ENCODE measurements around the gene TMEM53.
"Not testable (repeated sequence)": the region's sequence is repeated elsewhere in the genome, so short reads cannot be mapped to it uniquely, and the experiment has no call there.

The TMEM53 gene

DNA sequence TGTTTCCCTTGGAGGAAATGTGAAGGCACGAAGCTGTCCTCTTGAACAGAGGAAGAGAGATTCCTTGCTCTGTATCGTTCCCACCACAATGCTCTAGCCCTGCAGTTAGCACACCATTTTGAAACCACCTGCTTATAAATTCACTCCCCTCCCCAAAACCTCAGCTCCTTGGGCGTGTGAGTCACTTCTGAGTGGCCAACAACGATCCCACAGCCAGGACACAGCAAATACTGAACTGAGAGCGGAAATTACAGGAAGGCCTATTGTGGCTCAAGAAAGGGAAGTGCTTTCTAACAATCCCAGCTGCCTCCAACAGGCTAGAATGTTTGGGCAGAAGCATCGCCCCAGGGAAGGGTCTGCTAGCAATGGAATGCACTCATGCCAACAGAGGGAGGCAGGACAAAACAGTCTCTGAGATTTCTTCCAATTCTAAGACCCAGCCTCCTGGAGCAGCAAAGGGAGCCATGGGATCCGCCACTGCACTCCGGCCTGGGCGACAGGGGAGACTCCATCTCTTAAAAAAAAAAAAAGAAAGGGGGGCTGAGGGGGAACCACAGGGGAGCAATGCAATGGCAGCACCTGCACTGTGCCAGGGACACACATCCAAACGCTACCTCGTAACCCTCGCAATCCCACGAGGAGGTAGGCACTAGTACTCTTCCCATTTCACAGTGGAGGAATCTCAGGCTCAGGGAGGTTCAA is 1.9 kb downstream of the TMEM53 start:
- DNase-seq, result no peak

DNA sequence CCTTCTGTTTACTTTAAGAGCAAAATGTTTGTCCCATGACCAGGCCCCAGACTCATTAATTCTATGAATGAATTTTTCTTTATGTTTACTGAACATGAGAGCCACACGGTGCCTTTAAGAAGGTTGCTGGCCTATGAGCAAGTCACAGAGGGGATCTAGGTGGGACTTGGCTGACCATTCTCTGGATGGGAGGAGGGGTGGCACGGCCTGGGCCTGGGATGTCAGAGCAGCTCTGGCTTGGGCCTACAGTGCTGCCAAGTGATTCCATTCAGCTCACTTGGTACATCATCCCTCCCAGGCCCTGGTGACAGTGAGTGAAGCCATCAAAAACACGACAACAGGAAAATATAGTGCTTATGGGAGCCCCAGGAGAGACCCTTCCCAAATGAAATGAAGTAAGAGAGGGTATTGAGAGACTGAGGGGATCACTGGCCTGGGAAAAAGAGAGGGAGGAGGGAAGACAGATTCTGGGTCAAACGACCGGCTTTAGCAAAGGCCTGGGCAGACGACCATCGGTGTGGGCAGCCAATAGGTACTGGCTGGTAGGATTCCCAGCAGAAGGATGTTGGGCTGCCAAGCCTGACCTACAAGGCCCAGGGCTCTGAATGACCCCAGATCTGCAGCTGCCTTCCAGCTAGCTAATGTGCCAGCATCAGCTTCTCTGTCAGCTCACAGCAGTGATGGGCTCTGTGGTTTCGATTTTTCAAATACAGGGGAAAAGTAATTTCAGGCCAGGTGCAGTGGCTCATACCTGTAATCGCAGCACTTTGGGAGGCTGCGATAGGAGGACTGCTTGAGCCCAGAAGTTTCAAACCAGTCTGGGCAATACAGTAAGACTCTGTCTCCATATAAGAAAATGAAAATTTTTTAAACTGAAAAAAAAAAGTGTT is 3.3 kb downstream of the TMEM53 start:
- no peak for DNase-seq

DNA sequence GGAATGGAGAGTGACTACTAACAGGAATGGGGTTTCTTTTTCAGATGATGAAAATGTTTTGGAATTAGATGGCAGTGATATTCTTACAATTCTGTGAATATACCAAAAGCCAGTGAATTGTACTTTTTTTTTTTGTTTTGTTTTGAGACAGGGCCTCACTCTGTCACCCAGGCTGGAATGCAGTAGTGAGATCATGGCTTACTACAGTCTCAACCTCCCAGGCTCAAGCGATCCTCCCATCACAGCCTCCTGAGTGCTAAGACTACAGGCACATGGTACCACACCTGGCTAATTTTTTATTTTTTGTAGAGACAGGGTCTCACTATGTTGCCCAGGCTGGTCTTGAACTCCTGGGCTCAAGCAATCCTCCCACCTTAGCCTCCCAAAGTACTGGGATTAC is 7.6 kb downstream of the TMEM53 start:
- DNase-seq, result not testable (repeated sequence)

DNA sequence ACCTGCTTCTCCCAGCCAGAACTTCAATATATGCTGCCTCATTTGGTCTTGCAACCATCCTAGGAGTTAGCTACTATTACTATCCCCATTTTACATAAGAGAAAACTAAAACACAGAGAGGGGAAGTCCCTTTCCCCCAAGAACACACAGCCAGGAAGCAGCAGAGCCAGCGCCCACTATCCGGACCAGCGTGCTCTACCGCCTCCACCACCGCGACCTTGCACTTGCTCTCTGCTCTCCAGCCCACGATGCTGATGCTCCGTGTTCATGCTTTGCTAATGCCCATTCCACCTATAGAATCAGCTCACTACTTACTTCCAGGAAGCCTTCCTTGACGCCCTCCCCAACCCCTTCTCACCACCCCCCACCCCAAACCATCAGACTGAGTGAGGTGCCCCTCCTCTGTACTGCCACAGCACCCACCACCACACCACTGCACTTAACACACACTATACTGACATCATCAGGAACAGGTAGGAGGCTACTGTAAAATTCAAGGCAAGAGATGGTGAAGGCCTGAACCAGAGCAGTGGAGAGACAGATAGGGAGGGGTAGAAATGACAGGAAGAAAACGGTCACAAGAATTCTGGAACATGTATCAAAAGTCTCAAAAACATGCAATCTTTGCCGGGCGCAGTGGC is 9.4 kb downstream of the TMEM53 start:
- DNase-seq, result no peak

DNA sequence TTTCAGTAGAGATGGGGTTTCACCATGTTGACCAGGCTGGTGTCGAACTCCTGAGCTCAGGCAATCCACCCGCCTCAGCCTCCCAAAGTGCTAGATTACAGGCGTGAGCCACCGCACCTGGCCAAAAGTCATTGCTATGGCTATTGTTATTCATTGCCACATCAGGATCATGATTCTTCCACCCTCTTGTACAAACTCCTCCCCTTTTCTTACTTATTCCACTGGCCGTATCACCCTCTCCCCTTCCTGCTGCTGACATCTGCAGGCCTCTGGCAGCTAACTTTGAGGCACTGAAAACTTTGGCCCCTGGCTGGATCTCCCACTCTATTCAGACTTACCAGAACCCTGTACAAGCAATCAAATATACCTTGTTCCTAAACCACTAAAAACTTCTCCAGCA is 10.9 kb downstream of the TMEM53 start:
- DNase-seq, result no peak

DNA sequence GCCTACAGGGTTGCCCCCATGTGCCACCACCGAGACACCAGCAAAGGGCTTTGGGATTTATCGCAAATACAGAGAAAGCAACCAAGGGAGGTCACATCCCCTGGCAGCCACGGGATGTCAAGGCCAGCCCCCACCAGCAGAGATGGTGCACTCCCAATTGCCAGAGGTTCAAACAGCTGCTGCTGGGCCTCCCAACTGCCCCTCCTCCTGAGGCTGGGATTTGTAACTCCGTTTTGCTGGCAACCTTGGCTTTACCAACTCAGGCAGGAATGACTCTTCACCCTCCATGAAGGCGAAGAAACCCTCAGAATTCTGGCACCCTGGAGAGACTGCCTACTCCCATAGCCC is 11.6 kb downstream of the TMEM53 start:
- DNase-seq, result no peak

DNA sequence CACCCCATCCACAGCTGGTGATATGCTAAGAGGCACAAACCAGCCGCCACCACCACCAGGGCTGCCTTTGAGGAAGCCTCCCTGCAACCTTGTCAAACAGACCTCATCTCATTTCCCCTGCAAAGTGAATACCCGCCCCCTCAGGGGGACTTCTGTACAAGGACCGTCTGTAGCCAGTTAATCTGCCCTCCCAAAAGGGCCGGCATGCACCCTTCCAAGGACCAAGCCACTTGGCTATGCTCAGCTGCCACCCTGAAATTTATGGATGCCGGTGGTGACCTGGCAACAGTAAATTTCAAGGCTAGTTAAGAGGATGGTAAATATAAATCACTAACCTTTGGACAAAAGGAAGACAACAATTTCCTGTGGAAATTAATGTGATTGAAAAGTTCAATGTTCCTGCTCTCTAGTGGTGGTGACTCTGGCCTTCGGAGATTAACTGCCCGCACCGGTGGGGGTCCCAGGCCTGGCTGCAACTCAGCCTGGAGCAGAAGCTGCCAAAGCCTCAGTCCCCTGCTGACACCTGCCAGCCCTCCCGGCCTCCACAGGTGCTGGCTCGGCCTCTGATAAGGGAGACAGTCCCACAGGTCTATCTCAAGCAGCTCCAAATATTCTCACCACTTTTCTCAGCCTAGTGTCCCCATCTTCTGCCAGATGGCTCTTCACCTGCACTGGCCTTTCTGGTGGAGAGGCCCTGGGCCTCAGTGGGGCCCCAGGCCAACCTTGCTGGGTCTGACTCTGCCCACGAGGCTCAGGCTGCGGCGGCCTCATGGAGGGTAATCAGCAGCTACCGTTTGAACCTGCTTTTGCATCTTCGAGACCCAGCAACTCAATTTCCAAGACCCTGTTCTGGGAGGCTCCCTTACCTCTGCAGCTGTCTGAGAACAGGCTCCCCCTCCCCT is 12.2 kb downstream of the TMEM53 start:
- peak; percentile 71 for DNase-seq

DNA sequence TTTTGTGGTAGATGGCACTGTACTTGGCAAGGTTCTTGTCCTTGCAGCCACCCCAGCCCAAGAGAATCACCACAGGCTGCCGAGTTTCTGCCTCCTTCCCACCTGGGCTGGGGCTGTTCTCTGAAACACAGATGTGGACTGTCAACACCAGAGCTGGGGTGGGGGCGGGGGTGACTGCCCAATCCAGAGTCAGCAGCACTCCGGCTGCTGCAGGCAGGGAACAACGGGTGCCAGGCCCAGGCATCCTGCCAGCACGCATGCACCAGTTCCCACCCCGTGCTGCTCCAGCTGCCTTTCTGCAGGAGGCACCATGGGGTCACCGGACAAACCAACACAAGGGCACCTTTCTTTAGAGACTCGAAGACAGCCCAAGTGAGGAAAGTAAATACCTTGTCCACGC is 14.1 kb downstream of the TMEM53 start:
- DNase-seq, result peak; percentile 70

DNA sequence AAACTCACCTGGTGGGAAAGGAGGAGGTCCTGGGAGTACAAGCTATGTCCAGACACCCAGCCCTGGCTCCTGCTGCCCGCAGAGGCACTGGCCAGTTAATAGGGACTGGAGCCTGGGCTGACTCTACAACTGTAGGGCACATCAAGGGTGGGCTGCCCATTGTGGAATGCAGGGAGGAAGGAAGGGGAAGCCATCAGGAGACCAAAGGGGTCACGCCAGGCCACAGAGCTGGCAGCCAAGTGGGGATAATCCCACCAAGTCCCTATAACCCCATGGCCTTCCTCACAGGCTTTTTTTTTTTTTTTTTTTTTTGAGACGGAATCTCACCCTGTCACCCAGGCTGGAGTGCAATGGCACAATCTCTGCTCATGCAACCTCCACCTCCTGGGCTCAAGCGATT is 14.7 kb downstream of the TMEM53 start:
- DNase-seq, result no peak

DNA sequence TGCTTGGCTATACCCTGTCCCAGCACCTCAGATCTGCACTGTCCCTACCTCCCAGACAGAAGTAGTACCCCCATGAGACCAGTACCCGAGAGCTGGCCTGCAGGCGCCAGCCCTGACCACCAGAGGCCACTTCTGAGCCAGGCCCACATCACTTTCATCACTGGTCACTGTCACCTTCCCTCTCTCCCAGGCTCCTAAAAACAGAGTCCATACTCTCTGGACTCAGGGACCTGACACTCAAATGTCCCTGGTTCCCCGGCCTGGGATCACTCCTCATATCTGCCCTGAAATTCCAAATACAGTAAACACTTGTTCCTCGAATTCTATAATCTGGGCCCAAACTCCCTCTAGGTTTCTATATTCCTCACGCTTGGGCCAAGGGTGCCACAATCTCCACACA is 18.7 kb downstream of the TMEM53 start:
- DNase-seq, result no peak

DNA sequence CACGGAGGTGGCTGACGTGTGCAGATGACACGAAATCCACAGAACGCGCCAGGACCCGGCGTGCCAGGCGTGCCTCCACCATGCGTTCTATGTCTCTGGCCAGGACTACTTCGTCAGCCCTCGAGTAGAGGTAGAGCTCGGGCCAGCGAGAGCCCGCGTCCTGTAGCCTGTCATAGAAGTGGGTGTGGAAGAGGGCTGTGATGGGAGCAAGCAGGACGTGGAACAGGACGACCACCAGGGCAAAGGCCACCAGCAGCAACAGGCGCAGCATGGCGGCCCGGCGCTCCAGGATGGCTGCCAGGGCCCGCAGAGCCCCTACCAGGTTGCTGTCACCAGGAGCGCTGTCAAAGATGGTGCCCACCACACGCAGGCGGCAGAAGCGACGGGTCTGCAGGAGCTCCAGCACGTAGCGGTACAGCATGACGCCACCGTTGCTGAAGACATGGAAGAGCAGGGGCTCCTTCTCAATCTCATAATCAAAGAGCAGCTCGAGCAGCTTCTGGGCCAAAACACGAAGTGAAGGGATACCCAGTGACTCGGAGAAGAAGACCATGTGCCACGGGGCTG is 19.6 kb downstream of the TMEM53 start:
- DNase-seq, result no peak

DNA sequence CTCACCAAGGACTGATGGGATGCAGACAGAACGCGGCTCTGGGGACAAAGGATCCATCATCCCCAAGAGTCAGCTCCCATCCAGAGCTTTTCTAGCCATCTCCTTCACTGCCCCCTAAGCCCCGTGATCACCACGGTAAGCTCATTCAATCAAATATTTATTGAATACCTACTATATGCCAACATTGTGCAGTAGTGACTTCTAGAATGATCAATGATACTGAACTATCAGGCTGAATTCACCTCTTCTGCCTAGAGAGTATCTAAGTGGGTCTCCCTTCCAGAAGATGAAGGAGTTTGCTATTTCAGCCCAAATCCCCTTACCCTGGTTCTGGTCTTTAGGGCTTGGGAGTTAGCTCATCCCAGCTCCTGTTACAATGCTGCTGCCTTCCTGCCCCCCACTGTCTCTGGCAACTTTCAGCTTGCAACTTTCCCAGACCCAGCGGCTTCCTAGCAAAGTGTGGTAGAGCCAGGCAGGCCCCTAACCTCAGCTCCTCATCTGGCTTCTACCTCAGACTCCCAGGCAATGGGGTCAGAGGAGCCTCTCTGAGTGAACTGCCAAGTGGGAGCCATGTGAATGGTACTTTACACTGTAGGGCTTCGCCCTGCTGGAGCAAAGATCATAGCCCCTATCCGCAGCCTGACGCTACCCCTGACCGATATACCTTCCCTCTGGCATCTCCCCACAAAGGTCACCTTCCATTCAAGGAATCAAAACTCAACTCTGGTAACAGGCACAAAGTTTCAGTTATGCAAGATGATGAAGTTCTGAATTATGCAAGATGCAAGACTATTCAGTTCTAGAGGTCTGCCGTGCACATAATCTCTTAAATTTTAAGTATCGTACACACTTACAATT is 20.9 kb downstream of the TMEM53 start:
- DNase-seq, result no peak

DNA sequence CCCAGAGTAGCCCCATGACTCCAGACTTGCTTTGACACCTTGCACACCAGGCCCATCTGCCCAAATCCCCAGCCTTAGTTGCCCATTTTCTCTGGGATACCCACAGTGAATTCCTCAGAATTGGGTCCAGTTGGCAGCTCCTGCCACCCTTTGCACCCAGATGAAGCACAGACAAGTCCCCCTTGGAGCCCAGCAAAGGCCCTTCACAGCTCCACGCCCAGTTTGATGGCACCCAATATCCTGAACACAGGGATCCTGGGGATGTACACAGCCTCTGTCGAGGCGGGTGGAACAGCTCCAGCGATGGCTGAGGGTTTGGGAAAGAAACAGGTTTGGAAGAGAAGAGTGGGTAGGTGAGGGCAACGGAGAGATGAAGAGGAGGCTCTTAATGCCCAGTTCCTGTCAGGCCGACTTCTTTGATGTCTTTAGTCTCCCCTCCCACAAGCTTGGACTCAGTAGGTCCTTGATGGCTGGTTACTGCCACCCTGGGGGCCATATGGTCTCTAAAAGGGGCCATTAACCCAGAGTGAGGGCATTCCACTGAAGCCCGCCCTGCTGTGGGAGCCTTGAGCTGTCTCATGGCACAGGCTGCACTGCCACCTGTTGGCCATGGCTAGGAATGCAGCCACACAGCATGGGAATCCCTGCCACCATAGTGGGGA is 21.7 kb downstream of the TMEM53 start:
- DNase-seq, result no peak

DNA sequence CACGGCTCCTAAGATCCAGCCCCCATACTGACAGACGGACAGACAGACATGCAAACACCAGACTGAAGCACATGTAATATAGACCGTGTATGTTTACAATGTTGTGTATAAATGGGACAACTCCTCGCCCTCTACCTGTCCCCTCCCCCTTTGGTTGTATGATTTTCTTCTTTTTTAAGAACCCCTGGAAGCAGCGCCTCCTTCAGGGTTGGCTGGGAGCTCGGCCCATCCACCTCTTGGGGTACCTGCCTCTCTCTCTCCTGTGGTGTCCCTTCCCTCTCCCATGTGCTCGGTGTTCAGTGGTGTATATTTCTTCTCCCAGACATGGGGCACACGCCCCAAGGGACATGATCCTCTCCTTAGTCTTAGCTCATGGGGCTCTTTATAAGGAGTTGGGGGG is 23.2 kb downstream of the TMEM53 start:
- no peak for DNase-seq

DNA sequence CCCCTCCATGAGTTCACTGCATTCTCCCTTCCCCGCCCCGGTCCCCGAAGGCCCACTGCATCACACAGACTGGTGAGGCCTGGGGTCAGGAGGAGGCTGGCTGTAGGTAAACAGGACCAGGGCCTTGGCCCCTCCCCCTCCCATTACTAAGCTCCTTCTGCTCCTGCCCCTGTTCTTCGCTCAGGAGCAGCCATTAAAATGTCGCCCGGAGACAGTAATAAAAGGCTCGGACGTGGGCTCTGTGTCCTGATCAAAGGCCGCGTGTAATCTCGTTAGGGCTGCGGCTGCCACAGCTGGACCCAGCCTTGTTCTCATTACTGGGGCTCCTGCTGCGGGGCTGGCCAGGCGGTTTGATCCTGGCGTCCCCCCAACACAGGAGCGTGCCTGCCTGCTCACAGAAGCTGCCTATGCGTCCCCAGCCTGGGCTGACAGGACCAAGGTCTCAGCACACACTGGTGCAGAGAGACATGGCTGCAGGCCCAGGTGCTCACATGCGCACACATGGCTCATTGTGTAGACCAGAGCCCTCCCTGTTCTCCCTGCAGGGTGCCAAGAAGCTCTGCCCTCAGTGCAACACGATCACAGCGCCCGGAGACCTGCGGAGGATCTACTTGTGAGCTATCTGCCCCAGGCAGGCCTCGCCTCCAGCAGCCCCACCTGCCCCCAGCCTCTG is 24.0 kb downstream of the TMEM53 start:
- DNase-seq, result no peak

DNA sequence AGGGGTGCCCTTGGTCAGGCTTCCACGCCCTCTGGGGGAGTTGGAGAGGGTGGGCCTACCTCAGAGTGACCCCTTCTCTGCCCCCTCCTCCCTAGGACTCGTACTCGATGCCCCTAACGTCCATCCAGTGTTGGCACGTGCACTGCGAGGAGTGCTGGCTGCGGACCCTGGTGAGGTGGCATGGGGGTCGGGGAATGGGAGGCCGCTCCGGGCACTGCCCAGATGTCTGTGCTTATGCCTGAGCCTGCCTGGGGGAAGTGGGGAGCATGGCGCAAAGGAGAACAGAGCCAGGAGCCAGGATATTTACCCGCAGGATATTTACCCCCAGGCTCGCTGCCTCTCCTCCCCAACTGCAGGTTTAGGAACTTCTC is 24.5 kb downstream of the TMEM53 start:
- DNase-seq, result no peak

DNA sequence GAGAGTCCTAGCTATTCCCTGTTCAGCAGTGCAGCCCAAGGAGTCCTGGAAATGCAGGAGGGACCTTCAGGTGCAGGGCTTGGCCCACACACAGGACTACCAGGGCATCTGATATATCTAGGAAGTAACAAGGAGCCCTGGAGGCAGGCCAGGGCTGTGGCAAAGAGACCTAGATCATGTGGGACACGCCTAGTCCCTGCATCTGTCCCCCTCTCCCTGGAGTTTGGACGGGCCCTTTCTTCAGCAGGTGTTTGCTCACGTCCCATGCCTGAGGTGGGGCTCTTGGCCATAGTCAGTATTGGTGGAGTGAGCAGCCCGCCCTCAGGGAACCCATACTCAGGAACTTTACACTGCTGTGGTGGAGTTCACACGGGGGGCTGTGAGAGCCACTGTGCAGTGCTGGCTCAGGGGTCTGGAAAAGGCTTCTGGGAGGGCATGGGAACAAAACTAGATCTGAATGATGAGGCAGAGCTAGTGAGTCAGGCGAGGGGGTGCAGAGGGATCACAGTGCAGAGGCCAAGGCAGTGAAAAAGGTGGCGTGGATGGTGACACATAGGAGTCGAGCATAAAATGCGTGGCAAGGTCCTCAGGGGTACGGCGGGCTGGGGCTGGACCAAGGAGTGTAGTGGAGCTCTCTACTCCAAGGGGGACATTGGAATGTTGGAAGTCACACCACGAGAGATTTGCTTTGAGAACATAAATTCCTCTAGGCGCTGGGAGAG is 25.6 kb downstream of the TMEM53 start:
- no peak for DNase-seq

DNA sequence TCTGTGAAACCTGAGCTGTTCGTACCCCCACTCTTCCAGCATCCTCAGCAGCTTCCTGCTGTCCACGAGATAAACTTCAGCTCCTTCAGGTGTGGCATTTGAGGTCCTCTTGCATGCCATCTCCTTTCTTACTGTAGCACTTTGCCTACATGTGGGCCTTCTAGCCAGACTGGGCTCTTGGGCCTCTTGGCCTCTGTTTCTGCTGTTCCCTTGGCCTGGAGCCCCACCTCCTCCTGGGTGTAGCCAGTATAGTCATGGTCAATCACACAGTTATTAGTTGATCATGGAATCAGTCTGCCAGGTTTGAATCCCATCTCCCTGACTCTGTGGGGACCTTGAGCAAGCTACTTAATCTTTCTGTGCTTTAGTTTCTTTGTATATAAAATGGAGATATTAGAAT is 26.4 kb downstream of the TMEM53 start:
- no peak for DNase-seq

DNA sequence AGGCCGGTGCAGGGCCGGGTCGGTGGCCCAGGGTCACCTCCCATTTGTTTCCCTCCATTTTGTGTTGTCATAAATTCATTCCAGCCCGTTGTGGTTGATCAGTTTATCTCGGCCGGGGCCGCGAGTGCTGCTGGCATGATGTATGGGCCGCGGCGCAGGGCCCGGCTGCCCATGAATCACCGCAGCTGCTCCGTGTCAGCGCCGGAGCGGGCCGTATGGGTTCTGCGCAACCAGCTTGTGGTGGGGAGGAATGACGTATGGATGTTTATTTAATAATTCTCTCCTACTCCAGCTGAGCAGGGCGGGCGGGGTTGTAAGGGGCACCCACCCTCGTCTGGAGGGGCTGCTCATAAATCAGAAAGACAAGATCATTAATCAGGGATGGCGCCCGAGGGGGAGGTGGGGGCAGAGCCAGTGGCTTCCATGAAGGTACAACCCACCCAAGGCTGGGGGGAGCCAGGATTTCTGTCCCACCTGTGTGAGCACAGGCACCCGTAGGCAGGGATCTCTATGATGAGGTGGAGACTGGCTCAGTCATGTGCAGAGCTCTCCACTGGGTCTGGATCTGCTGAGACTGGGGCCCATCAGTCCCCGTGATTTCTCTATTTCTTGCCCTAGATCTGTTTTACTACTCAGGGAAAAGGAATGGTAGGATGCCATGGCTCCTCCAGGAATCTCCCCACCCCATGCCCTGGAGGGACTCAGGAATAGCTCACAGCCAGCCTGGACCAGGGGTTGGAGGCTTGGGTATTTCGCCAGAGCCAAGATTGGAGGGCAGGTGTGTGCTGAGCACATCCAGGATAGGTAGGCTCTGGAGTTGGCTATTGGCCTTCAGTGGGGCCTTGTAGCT is 27.8 kb downstream of the TMEM53 start:
- DNase-seq, result no peak

Data from DMS 273 treated with DMSO at 0.1 percent for 48 hours (cell line).